Measurements from ENCODE around the gene PLEKHG4. TPM values are rescaled to one million over a fixed set of nuclear protein-coding genes. Genes with fewer than 3 reads are reported as not detected.

Gene PLEKHG4
- total RNA-seq = 11.6 and 24.0 TPM in 2 replicates

GRCh38 chr16:67279296-67280089 is at the start of gene PLEKHG4:
Gene PLEKHG4, plus strand, starts transcription at chr16:67279532. Its CDS starts 513 bp downstream, at chr16:67280045.

GRCh38 chr16:67247192-67248072 is 31.9 kb upstream of the PLEKHG4 start, which contains the start of gene FHOD1:
Gene FHOD1, minus strand, starts transcription at chr16:67247481. Its CDS starts 71 bp downstream, at chr16:67247410.

GRCh38 chr16:67248401-67249177 is 30.7 kb upstream of the PLEKHG4 start, which contains the start of gene SLC9A5:
Gene SLC9A5, plus strand, starts transcription at chr16:67248979. Its CDS starts 36 bp downstream, at chr16:67249015.

GRCh38 chr16:67326472-67327309 is 47.4 kb downstream of the PLEKHG4 start, which contains the start of the genes KCTD19 and LRRC36:
Gene KCTD19, minus strand, starts transcription at chr16:67326741. Its CDS starts 34 bp downstream, at chr16:67326707.
Gene LRRC36, plus strand, starts transcription at chr16:67326815. Its CDS starts 48 bp downstream, at chr16:67326863.

Other genes starting within 250 kb of the PLEKHG4 start
- gene PHAF1, start 169.6 kb upstream of the PLEKHG4 start, total RNA-seq = 12.8 and 13.5 TPM in 2 replicates
- 36.5 and 44.3 TPM in 2 replicates for gene B3GNT9, start 128.5 kb upstream of the PLEKHG4 start, total RNA-seq
- 15.9 and 18.1 TPM in 2 replicates for gene TRADD, start 119.6 kb upstream of the PLEKHG4 start, total RNA-seq
- 7.1 and 7.2 TPM in 2 replicates for gene FBXL8, start 119.6 kb upstream of the PLEKHG4 start, total RNA-seq
- 3.3 and 4.9 TPM in 2 replicates for gene HSF4, start 114.8 kb upstream of the PLEKHG4 start, total RNA-seq
- 23.9 and 25.2 TPM in 2 replicates for gene NOL3, start 109.0 kb upstream of the PLEKHG4 start, total RNA-seq
- gene MATCAP1, start 95.6 kb upstream of the PLEKHG4 start, total RNA-seq = 14.4 and 15.2 TPM in 2 replicates
- gene EXOC3L1, start 89.4 kb upstream of the PLEKHG4 start, total RNA-seq = 0.25 and 0.66 TPM in 2 replicates
- gene E2F4, start 87.4 kb upstream of the PLEKHG4 start, total RNA-seq = 36.6 and 42.5 TPM in 2 replicates
- gene ELMO3, start 80.4 kb upstream of the PLEKHG4 start, total RNA-seq = 0.44 and 0.66 TPM in 2 replicates
- gene TMEM208, start 52.4 kb upstream of the PLEKHG4 start, total RNA-seq = 39.9 and 45.7 TPM in 2 replicates
- 9.5 and 15.2 TPM in 2 replicates for gene FHOD1, start 32.1 kb upstream of the PLEKHG4 start, total RNA-seq
- 0.31 and 0.66 TPM in 2 replicates for gene SLC9A5, start 30.6 kb upstream of the PLEKHG4 start, total RNA-seq
- gene KCTD19, start 47.2 kb downstream of the PLEKHG4 start, total RNA-seq = under 0.01 TPM in 1 of 2 replicates, not detected in the other
- gene LRRC36, start 47.3 kb downstream of the PLEKHG4 start, total RNA-seq = not detected in 2 replicates
- gene TPPP3, start 114.0 kb downstream of the PLEKHG4 start, total RNA-seq = 0.50 and 0.66 TPM in 2 replicates
- 5.2 and 6.3 TPM in 2 replicates for gene ZDHHC1, start 136.9 kb downstream of the PLEKHG4 start, total RNA-seq
- not detected in 2 replicates for gene HSD11B2, start 151.6 kb downstream of the PLEKHG4 start, total RNA-seq
- gene ATP6V0D1, start 201.6 kb downstream of the PLEKHG4 start, total RNA-seq = 103 and 115 TPM in 2 replicates
- gene AGRP, start 204.0 kb downstream of the PLEKHG4 start, total RNA-seq = not detected in 2 replicates
- gene RIPOR1, start 249.3 kb downstream of the PLEKHG4 start, total RNA-seq = 39.9 and 64.8 TPM in 2 replicates